GM21723 (cell line): ENCODE measurements around the gene CACUL1.
"Not testable (repeated sequence)": the region's sequence is repeated elsewhere in the genome, so short reads cannot be mapped to it uniquely, and the experiment has no call there.

ENCODE experiments used
- ATAC-seq: cut with Tn5 transposase; IDR thresholded peaks from one replicate; pipeline ENCODE4 v1.9.1; 2021; ENCODE audit warnings: mild to moderate bottlenecking, moderate library complexity; ENCODE audit not compliant: unreplicated experiment

CACUL1 gene

DNA sequence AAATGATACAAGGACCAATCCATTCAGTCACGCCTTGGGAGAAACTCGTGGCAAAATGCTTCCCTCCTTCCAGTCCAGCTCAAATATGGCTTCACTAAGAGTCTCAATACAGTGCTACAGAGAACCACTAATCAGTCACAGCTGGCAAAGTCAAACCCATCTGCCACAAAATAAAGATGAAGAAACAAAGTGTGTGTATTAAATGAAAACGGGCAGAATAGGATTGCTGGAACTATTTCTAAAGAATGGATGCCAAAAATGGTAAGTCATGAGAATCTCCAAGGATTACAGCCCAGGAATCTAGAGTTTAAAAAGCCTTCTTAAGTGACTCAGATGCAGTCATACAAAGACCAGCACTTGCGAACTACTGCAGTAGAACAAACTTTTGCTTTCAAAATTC is 61.9 kb downstream of the CACUL1 start:
- no peak for ATAC-seq

DNA sequence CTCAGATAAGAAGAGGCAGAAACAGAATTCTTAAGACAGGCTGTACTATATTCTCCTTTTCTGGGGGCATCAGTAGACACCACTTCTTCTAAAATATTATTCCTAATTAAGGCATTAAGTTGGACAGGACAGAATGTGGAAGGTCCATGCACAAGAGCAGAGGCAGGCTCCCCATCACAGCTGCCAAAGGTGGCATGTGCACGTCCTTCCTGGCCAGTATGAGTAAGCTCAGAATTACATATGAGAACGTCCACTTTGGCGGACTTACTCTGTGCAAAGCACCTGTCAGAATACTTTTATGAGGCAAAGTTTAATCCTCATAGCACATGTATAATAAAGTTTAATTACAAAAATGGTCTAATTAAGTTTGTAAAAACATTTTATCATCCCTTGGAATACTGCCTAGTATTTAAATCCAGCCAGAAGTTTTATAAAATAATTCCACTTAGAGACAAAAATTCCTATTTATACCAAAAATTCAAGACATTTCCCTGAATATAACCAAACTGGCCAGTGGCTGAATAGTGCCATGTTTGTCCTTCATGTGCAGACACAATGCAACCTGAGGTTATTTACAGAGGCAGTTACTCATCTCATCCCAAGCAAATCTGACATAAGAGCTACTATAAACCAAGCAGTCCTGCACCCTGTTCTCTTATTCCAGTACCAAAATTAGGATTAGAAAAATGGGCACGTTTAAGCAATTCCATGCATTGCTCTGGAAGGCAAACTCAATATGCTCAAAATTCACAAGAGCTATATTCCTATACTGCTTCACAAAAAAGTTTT is 65.5 kb downstream of the CACUL1 start:
- no peak for ATAC-seq

DNA sequence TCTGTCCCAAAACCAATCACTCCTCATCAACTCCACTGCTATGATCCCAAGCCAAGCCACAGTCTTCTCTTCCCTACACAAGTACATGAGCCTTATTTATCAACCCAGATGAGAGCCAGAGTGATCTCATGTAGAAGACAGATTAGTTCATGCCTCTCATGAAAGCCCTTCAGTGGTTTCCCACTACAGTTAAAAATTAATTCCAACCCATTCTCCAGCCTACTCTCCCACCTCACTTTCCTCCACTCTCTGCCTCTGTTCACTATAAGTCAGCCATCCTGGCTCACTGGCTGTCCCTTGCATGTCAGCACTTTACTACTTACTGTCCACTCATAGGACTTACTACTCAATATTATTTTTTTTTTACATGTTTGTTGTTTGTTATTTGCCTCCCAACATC is 67.3 kb downstream of the CACUL1 start:
- no peak for ATAC-seq

DNA sequence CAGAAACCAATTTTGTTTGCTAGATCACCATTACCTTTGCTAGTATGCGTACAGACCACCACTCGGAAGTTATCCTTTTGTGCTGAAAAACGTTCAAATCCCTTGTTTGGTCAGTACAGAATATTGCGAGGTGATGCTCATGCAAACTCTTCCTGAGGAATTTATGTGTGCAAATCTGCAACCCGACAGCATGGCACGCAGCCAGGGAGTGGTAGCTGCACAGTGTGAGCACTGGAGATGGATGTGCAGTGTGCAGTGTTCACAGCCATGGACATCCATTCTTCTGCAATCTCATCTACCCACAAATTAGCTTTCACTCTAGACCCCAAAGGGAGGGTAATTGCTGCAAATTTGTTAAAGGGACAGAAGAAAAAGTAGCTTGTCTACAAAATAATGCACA is 72.2 kb downstream of the CACUL1 start:
- ATAC-seq, result no peak

DNA sequence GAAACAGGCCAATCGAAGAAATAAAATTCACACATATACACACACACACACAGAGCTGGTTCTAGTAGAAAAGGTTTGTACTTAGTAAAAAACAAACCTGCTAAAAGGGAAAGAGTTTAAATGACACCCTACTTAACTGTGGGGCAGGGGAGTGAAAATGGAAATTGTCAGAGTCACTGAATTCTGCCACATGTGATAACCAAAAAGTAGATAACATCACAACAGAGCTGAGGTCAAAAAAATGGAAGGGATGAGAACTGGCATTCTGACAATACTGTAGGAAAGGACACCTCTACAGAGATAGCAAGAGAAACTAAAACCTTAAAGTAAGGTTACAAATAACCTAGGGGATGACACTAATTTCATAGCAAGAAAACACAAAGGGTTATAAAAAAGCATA is 74.6 kb downstream of the CACUL1 start:
- ATAC-seq, result no peak

DNA sequence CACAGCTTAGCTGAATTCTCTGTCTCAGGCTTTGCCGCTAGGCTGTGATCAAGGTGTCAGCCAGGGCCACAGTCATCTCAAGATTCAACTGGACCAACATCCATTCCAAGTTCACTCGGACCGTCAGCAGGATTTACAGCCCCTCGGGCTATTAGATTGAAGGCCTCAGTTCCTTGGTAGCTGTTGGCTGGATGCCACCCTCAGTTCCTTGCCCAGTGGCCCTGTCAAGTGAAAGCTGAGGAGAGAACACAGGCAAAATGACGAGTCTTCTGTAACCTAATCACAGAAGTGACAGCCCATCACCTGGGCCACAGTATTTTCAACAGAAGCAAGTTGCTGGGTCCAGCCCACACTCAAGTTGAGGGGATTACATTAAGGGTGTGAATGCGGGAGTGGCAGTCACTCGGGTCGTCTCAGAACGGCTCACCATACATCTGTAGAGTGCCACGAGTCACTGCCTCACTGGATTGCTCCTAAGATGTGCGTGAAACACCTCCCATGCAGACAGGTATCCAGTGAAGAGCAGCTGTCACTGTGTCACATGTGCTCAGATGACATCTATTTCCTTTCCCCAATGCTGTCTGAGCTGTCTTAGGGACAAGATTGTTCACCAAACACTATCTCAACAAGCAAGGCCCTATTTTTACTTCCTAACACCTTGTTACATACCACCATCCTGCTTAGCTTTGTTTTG is 80.4 kb downstream of the CACUL1 start:
- no peak for ATAC-seq

DNA sequence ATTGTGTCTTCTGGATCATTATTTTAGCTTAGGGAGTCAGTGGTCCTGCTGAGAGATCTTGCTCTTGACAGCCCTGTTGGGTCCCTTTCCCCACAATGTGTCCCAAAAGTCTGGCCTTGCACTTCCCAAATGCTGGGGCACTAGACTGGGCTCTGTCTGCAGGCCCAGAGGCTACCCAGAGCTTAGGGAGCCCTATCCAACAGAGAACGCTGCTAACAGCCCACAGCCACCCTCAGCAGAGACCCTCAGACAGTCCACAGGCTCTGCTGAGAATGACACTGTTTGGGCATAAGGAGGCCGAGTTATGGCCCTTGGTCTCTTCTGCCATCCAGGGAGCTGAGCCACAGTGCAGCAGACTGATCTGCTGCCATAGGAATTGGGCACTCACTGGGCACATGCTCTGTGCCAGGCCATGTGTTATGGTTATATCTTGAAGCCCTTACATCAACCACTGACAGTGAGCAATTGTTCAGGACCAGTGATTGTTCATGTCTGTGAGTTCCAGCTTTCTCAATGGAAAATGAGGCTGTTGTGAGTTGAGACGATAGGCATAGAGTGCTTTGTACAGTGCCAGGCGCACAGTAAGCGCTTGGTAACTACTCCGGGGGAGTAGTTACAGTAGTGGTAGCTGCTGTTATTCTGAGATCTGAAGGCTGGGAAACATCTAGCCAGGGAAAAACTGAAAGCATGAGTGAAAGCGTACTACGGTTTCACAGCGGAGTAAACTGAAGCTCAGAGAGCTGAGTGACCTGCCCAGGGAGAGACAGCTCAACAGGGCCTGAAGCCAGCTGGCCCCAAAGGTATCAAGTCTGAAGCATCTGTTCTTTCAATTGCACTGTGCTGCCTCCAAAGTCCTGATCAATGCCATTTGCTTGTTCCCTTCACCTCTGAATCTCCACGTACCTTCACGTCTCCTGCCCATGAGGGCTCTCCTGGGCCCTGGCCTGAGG is 81.7 kb downstream of the CACUL1 start:
- no peak for ATAC-seq

DNA sequence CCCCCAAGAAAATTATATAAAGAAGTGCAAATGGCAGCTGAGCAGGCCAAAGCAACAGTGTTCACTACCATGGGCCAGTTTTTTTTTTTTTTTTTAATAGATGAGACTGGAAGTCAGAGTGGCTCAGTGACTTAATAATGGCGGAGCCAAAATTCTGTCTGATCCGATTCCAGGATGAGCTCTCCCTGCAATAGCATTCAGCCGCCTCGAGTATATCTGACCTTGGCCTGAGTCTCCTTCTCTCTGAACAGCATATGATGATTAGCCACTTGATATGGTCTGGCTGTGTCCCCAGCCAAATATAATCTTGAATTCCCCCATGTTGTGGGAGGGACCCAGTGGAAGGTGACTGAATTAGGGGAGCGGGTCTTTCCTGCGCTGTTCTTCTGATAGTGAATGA is 82.6 kb downstream of the CACUL1 start:
- no peak for ATAC-seq

DNA sequence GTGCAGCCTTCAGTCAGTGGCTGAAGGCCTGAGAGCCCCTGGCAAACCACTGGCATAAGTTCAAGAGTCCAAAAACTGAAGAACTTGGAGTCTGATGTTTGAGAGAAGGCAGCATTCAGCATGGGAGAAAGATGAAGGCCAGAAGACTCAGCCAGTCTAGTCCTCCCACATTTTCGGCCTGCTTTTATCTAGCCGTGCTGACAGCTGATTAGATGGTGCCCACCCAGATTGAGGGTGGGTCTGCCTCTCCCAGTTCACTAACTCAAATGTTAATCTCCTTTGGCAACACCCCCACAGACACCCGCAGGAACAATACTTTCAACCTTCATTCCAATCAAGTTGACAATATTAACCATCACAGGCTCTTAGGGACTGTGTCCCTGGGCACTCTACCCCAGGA is 83.5 kb downstream of the CACUL1 start:
- ATAC-seq, result not testable (repeated sequence)

DNA sequence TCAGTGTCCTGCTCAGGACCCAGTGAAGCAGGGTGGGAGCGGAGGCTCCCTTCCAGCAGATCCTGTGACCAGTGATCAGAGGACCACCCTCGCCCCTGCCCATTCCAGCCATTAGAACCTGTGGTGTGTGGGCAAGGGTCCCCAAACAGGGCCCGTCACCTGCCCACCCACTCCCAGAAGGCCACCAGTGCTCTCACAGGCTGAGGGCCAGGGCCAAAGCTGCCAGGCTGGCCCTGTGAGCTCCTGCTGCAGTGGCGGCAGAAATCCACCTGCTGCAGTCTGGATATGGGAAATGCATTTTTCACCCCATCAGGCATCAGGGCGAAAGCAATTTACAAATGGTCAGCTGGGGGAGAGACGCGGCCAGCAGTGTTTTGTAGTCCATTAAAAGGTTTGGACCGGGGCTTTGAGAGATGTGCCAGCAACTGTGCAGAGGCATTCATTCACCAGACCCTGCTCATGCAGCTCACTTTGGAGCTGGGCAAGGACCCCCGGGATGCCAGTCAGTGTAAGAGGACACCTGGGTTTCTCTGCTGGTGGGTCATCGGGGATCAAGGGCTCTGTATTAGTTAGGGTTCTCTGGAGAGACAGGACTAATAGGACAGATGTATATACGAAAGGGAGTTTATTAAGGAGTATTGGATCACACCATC is 84.2 kb downstream of the CACUL1 start:
- no peak for ATAC-seq

DNA sequence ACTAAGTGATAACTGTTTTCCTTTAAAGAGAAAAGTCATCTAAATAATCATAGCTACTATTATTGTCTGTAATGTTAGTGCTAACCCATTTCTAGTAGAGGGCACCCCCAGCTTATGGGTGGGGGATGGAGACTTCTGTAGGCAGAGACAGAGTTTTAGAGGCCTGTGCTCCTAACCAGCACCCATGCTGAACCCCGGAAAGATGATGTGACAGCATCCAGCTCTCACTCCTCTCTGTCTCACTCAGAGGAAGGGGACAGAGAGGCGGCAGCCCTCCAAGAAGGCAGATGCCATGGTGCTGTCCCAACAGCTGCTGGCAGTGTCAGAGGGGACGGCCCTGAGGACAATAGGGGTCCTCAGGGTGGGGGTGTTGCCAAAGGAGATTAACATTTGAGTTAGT is 84.9 kb downstream of the CACUL1 start:
- ATAC-seq, result no peak

DNA sequence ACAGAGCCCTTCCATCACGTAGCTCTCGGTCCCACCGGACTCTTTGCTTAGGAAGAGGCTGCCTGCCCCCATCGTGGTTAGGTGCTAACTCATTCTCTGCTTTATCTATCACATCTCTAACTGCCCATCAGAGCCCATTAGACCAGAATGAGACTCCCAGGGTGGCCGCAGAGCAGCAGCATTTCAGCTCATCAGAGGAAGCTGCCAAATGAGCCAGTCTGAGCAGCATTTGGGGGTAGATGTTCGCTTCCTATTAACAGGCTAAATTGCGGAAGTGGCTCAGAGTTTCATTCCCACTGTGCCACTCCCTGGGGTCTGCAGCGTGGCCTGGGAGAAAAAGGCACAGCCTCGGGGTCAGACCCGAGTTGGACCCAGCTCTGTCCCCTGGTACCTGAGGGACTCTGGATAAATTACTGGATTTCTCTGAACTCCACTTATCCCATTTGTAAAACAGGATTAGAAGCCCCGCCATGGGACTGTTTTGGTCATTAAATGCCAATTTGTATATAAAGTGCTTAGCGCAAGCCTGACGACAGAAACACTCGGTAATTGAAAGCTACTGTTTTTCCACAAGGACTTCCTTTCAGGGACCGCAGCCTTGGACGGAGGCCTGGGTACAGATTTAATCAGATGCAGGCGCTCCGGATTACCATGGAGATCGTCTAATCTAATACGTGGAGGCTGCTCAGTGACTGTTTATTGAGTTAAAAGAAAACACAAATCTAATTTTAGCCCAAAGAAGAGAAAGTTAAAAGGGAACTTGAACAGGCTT is 85.6 kb downstream of the CACUL1 start:
- ATAC-seq, result no peak

DNA sequence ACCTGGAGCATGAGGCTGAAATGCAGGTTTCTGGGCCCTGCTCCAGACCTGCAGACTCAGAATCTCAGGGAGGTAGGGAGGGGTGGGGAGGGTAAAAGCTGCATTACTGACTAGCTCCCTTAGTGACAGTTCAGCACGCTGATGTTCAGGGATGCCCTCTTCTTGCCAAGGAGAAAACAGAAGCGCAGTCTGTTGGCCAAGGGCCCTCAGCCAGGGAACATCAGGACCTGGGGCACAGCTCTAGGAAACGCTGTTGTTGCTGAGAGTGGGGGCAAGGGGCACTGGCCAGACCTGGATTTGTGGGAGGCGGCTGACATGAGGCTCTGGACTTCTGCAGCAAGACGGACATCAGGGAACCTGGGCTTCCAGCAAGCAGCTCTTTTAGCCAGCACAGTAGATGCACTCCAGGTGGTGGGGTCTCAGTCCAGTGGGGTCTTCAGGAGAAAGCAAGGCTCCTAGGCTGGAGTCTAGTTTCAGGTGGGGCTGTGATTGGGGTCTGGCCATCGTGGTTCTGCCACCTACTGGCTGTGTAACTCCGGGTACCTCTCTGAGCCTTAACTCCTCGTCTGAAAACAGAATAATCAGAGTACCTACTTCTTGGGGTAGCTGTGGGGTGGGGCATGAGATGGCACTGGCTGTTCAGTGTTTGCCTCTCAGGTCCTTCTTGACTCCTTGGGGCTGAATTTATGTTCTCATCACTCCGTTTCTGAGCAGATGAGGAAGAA is 86.4 kb downstream of the CACUL1 start:
- no peak for ATAC-seq

DNA sequence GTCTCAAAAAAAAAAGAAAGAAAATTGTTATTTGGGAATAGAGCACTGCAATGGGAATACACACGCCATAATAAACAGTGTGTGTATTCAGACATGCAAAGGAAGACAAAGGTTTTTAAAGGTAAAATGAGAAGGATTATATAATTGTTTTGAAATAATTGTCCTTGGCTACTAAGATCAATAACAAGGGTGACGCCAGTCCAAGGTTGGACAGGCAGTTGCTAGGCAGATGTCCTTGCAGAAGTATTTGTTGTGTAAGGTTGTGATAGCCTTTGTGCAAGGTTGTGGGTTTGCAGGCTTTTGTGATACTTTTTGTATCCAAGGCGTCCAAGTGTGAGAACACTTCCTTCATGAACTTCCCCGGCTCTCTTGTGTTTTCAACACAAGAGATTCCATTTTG is 87.0 kb downstream of the CACUL1 start:
- no peak for ATAC-seq

DNA sequence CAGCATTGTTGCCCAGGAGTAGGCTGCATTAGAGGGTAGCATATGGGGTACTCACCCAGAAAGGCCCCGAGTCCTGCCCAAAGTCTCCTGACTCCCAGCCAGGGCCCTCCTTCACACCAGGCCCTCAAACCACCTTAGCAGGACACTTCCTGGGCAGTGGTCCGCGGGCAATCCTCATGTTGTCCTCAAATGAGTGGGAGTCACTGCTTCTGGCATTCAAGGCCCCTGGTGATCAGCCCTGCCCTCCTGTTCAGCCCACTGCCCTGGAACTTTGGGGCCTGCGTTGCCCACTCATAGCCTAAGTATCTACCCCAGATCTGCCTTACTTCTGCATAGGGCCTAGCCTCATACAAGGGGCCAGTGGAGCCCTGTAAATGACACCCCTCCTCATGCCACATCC is 88.4 kb downstream of the CACUL1 start:
- ATAC-seq, result no peak

DNA sequence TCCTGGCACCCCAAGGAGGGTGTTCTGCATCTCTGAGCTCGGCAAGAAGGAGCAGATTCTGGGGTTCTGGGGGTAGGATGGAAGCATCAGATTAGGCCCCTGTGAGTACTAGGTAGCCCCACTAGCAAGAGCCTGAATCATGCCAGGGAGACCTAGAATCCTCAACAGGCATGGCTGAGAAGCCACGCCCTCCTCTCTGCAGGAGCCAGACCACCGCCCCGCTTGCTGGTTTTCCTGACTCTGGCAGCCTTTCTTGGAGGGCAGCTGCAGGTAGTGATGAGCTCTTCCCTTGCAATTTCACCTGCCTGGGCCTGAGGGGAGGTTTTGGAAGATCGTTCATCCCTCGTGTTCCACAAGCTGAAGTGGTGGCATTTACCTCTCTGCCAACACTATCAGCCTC is 90.4 kb downstream of the CACUL1 start:
- ATAC-seq, result no peak

DNA sequence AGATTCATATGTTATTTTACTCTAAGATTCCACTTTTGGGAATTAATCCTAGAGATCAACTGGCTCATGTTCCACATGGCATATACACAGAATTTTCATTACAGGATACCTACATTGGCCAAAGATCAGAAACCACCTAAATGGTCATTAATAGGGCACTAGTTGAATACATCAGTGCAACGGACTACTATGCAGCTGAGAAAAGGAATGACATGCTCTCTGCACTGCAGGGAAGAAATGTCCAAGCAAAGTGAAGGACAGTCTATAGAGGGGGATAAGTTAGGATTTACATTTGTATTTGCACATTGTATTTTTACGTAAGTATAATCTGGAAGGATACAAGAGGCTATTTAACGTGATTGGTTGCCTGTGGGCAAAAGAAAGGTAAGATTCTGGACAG is 91.6 kb downstream of the CACUL1 start:
- no peak for ATAC-seq

DNA sequence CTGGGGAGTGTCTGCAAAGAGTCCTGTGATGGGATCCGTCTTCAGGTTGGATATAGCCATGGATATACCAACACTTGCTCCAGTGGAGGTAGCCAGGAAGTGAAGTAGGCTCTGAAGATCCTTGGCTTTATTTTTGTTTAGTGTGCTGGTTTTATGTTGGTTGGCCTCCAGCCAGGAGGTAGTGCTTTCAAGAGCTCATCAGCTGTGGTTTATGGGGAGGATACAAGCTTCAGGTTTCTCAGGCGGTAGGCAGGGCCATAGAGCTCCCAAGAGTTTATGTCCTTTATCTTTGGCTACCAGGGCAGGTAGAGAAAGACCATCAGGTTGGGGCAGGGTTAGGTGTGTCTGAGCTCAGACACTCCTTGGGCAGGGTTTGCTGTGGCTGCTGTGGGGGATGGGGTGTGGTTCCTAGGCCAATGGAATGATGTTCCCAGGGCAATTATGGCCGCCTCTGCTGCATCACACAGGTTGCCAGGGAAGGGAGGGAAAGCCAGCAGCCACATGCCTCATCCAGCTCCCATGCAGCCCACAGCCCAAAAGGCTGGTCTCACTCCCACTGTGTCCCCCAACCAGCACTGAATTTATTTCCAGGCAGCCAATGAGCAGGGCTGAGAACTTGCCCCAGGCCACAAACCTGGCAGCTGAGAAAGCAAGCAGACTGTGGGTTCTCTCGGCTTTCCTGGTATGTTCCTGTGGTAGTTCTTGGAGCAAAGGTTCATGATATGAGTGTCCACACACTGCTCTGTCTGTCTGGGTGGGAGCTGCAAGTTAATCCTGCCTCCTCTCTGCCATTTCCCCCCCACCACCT is 92.3 kb downstream of the CACUL1 start:
- ATAC-seq, result no peak

DNA sequence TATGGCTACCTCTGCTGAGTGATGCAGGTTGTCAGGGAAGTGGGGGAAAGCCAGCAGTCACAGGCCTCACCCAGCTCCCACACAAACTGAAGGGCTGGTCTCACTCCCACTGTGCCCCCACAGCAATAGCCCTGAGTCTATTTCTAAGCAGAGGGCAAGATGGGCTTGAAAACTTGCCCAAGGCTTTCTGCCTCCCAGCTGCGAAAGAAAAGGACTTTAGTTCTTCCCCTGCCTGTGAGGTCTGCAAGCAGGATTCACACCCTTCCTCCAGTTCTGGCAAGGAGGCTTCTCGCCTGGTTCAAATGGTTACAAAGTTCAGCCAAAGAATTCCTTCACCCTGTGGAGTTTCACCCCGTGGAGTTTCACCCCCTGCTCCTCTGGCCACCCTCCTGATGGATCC is 96.0 kb downstream of the CACUL1 start:
- ATAC-seq, result no peak
